Chondrocyte (in vitro differentiated cells): ENCODE measurements around the gene RPL3. TPM values are rescaled to one million over a fixed set of nuclear protein-coding genes. Genes with fewer than 3 reads are reported as not detected.

Source experiments
- DNase-seq: peaks from one replicate; pipeline ENCODE4 v3.0.0; 2021; ENCODE audit warnings: mixed read lengths, low spot score
- H3K27ac Mint-ChIP-seq: one replicate; pipeline ENCODE4 v1.8.0; 2021; ENCODE audit warnings: mild to moderate bottlenecking, moderate library complexity, mixed read lengths; ENCODE audit not compliant: unreplicated experiment
- H3K27me3 Mint-ChIP-seq: 2 replicates; pipeline ENCODE4 v1.8.0; 2021; ENCODE audit warnings: low read depth, mixed read lengths
- H3K36me3 Mint-ChIP-seq: 2 replicates; pipeline ENCODE4 v1.8.0; 2021; ENCODE audit warnings: low read depth, mixed read lengths
- H3K4me1 Mint-ChIP-seq: 2 replicates; pipeline ENCODE4 v1.8.0; 2021; ENCODE audit warnings: low read depth, mild to moderate bottlenecking, mixed read lengths
- H3K4me3 Mint-ChIP-seq: one replicate; pipeline ENCODE4 v1.8.0; 2021; ENCODE audit warnings: mild to moderate bottlenecking, moderate library complexity, mixed read lengths; ENCODE audit not compliant: unreplicated experiment
- H3K9me3 Mint-ChIP-seq: 2 replicates; pipeline ENCODE4 v1.8.0; 2021; ENCODE audit warnings: low read depth, mixed read lengths
- CTCF ChIP-seq: fragments of 200-600 bp; sonication (generic); IDR thresholded peaks from 2 replicates; pipeline ENCODE4 v1.5.0; 2021; ENCODE audit warnings: antibody characterized with exemption, mild to moderate bottlenecking, moderate library complexity
- total RNA-seq: library from RNA; stranded (reverse); gene quantifications from 3 replicates; pipeline ENCODE4 v1.2.1, GENCODE V29; 2021

Gene RPL3
- total RNA-seq, 1 donor from 2014 or later: 1,326 TPM

- H3K27ac Mint-ChIP-seq: peak overlapping the region; percentile 71
- H3K9me3 Mint-ChIP-seq: no peaks in the 10 kb centered on the region
- H3K4me1 Mint-ChIP-seq: peaks cover 37% of the 10 kb centered on the region
- DNase-seq: no peak
- no peak overlapping the region for H3K4me3 Mint-ChIP-seq
- peak; percentile 67 for TF ChIP-seq CTCF
- no peaks in the 10 kb centered on the region for H3K36me3 Mint-ChIP-seq
- H3K27me3 Mint-ChIP-seq: no peaks in the 10 kb centered on the region
Observed at GRCh38 chr22:39364714-39365491, 45.5 kb upstream of the RPL3 start.

DNA sequence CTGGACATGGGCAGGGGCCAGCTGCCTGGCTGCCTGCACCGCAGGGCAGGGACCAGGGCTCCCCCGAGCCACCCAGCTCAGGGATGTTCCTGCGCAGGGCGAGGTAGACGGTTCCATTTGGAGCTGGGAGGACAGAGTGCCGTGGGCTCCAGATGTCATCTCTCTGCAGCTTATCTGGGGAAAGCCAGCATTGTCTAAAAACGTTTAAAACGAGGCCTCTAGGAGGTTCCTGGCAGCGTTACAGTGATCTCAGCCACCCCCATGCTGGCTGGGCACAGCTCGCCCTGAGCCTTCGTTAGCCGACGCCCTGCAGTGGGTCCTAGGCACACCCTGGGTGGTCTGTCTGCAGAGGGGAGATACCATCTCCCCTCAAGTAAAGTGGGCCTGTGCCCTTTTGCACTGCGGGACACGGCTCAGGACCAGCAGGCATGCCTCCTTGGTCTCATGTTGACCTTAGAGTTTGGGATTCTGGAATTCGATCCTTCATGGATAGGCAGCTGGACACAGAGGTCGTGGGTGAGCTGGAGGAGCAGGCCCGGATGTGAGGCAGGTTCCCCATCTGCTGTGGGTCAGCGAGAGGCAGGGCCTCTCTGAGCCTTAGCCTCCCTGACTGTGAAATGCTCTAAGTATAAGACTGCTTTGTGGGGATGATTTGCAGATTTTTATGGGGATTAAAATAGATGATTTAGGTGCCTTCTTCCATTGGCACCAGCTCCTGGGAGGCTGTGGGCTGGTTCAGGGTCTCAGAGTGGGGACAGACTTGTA, 44.5 kb upstream of the RPL3 start:
- DNase-seq: no peak
- peaks cover 37% of the 10 kb centered on the region for H3K4me1 Mint-ChIP-seq
- no peak overlapping the region for H3K4me3 Mint-ChIP-seq

GRCh38 chr22:39362932-39363331, 43.5 kb upstream of the RPL3 start:
- H3K36me3 Mint-ChIP-seq: peaks cover 2% of the 10 kb centered on the region
- no peak for DNase-seq
- no peak overlapping the region for H3K4me3 Mint-ChIP-seq
- no peak for TF ChIP-seq CTCF
- peaks cover 37% of the 10 kb centered on the region for H3K4me1 Mint-ChIP-seq
- no peaks in the 10 kb centered on the region for H3K27me3 Mint-ChIP-seq
- H3K27ac Mint-ChIP-seq: peak overlapping the region; percentile 59
- H3K9me3 Mint-ChIP-seq: no peaks in the 10 kb centered on the region

More for the DNA sequence above, 44.5 kb upstream of the RPL3 start:
- no peak for TF ChIP-seq CTCF
- Mint-ChIP-seq H3K36me3 (no peaks in the 10 kb centered on the region), H3K27me3 (no peaks in the 10 kb centered on the region), H3K27ac (no peak overlapping the region), H3K9me3 (no peaks in the 10 kb centered on the region)

DNA sequence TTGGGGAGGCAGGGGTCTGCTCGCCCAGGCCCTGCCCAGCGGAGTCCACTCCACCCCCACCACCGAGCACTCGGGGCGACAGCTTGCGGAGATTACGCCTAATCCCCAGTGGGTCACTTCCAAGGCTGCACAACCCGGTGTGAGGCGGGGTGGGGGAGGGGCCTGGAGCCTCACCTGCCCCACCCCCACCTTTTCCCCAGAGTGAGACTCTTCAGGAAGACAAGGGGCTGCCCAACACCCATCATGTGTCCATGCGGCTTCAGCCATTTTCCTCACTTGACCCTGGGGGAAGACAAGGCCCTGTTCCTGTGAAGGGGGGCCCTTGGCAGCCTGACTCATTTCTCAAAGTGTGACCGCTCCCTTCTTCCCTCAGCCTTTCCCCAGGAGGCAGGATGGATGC, 42.8 kb upstream of the RPL3 start:
- no peak overlapping the region for H3K4me3 Mint-ChIP-seq
- peaks cover 2% of the 10 kb centered on the region for H3K36me3 Mint-ChIP-seq
- DNase-seq: no peak
- no peak overlapping the region for H3K27ac Mint-ChIP-seq
- TF ChIP-seq CTCF: no peak
- H3K27me3 Mint-ChIP-seq: no peaks in the 10 kb centered on the region
- peaks cover 37% of the 10 kb centered on the region for H3K4me1 Mint-ChIP-seq
- no peaks in the 10 kb centered on the region for H3K9me3 Mint-ChIP-seq

- H3K4me3 Mint-ChIP-seq: no peak overlapping the region
- no peak for DNase-seq
- no peak overlapping the region for H3K27ac Mint-ChIP-seq
- peaks cover 37% of the 10 kb centered on the region for H3K4me1 Mint-ChIP-seq
- no peak for TF ChIP-seq CTCF
- peaks cover 2% of the 10 kb centered on the region for H3K36me3 Mint-ChIP-seq
- no peaks in the 10 kb centered on the region for H3K9me3 Mint-ChIP-seq
- H3K27me3 Mint-ChIP-seq: no peaks in the 10 kb centered on the region
Observed at GRCh38 chr22:39361496-39361895, 42.1 kb upstream of the RPL3 start.
